OCI-LY1 (cell line): ENCODE measurements around the gene FOXJ1.

Source experiments
- EZH2 ChIP-seq: fragments of 200-600 bp; sonication (generic), shearing (Covaris generic); IDR thresholded peaks from 2 replicates; pipeline ENCODE4 v1.8.0; 2017; ENCODE audit warnings: borderline replicate concordance, mixed run types, mild to moderate bottlenecking, antibody characterized with exemption, low read length, moderate library complexity, mixed read lengths
- TF ChIP-seq, protein P1 (sequence below): fragments of 200-600 bp; sonication (generic), shearing (Covaris generic); IDR thresholded peaks from 2 replicates; pipeline ENCODE4 v1.5.1; 2017; ENCODE audit warnings: mild to moderate bottlenecking, antibody characterized with exemption, low read length, moderate library complexity, mixed read lengths

- TF ChIP-seq, protein P1, sequence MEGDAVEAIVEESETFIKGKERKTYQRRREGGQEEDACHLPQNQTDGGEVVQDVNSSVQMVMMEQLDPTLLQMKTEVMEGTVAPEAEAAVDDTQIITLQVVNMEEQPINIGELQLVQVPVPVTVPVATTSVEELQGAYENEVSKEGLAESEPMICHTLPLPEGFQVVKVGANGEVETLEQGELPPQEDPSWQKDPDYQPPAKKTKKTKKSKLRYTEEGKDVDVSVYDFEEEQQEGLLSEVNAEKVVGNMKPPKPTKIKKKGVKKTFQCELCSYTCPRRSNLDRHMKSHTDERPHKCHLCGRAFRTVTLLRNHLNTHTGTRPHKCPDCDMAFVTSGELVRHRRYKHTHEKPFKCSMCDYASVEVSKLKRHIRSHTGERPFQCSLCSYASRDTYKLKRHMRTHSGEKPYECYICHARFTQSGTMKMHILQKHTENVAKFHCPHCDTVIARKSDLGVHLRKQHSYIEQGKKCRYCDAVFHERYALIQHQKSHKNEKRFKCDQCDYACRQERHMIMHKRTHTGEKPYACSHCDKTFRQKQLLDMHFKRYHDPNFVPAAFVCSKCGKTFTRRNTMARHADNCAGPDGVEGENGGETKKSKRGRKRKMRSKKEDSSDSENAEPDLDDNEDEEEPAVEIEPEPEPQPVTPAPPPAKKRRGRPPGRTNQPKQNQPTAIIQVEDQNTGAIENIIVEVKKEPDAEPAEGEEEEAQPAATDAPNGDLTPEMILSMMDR, result no peak
- TF ChIP-seq EZH2, result no peak
Observed at GRCh38 chr17:76103274-76104139, 37.5 kb downstream of the FOXJ1 start, which contains the start of gene EXOC7.
